H9 (cell line): ENCODE results near the gene INMT. TPM values are rescaled to one million over a fixed set of nuclear protein-coding genes. Genes with fewer than 3 reads are reported as not detected.

Experiments
- DNase-seq: peaks from one replicate; pipeline ENCODE4 v3.0.0-alpha.2; 2017
- H2AFZ ChIP-seq: one replicate; pipeline ENCODE4 v1.6.1; 2013; ENCODE audit warnings: mild to moderate bottlenecking, low read length, control low read depth, moderate library complexity
- H2AK5ac ChIP-seq: 2 replicates; pipeline ENCODE4 v1.6.1; 2013; ENCODE audit warnings: low read length, control low read depth, mixed read lengths; ENCODE audit not compliant: insufficient read length
- H2BK120ac ChIP-seq: one replicate; pipeline ENCODE4 v1.6.1; 2013; ENCODE audit warnings: low read depth, mild to moderate bottlenecking, low read length, control low read depth, inconsistent platforms; ENCODE audit not compliant: poor library complexity, severe bottlenecking
- H2BK12ac ChIP-seq: 2 replicates; pipeline ENCODE4 v1.6.1; 2013; ENCODE audit warnings: low read length, control low read depth, mixed read lengths, low read depth; ENCODE audit not compliant: insufficient read length
- H2BK15ac ChIP-seq: 2 replicates; pipeline ENCODE4 v1.6.1; 2013; ENCODE audit warnings: low read depth, low read length, control low read depth
- H2BK20ac ChIP-seq: one replicate; pipeline ENCODE4 v1.6.1; 2013; ENCODE audit warnings: low read depth, mild to moderate bottlenecking, low read length, control low read depth, inconsistent platforms; ENCODE audit not compliant: poor library complexity, severe bottlenecking
- H2BK5ac ChIP-seq: 2 replicates; pipeline ENCODE4 v1.6.1; 2013; ENCODE audit warnings: low read length, control low read depth, mixed read lengths; ENCODE audit not compliant: insufficient read length
- H3K14ac ChIP-seq: 2 replicates; pipeline ENCODE4 v1.6.1; 2013; ENCODE audit warnings: low read length, control low read depth; ENCODE audit not compliant: insufficient read depth
- H3K18ac ChIP-seq: 2 replicates; pipeline ENCODE4 v1.6.1; 2013; ENCODE audit warnings: low read depth, mild to moderate bottlenecking, mixed read lengths, low read length, control low read depth; ENCODE audit not compliant: insufficient read length
- H3K23ac ChIP-seq: 2 replicates; pipeline ENCODE4 v1.6.1; 2013; ENCODE audit warnings: low read length, control low read depth, mixed read lengths, low read depth; ENCODE audit not compliant: insufficient read length
- H3K23me2 ChIP-seq: 2 replicates; pipeline ENCODE4 v1.6.1; 2013; ENCODE audit warnings: low read depth, mild to moderate bottlenecking, mixed read lengths, low read length, control low read depth; ENCODE audit not compliant: insufficient read length, poor library complexity, severe bottlenecking
- H3K27ac ChIP-seq: 2 replicates; pipeline ENCODE4 v1.5.1; 2013; ENCODE audit warnings: low read length, control low read depth, mixed read lengths, low read depth; ENCODE audit not compliant: insufficient read length
- H3K27me3 ChIP-seq: 2 replicates; pipeline ENCODE4 v1.6.1; 2013; ENCODE audit warnings: low read length, control low read depth, inconsistent platforms; ENCODE audit not compliant: insufficient read depth
- H3K4ac ChIP-seq: 2 replicates; pipeline ENCODE4 v1.6.1; 2013; ENCODE audit warnings: low read depth, mild to moderate bottlenecking, control low read depth, inconsistent platforms, low read length, moderate library complexity
- H3K4me1 ChIP-seq: 2 replicates; pipeline ENCODE4 v1.6.1; 2013; ENCODE audit warnings: low read length, control low read depth, inconsistent platforms; ENCODE audit not compliant: insufficient read depth
- H3K4me2 ChIP-seq: 2 replicates; pipeline ENCODE4 v1.6.1; 2013; ENCODE audit warnings: low read length, control low read depth, mixed read lengths; ENCODE audit not compliant: insufficient read length, insufficient read depth
- H3K56ac ChIP-seq: 2 replicates; pipeline ENCODE4 v1.6.1; 2013; ENCODE audit warnings: low read depth, mild to moderate bottlenecking, mixed read lengths, low read length, control low read depth; ENCODE audit not compliant: insufficient read length
- H3K79me1 ChIP-seq: 2 replicates; pipeline ENCODE4 v1.6.1; 2013; ENCODE audit warnings: low read depth, mild to moderate bottlenecking, moderate library complexity, low read length, control low read depth, inconsistent platforms; ENCODE audit not compliant: insufficient read depth, poor library complexity, severe bottlenecking
- H3K79me2 ChIP-seq: 2 replicates; pipeline ENCODE4 v1.6.1; 2013; ENCODE audit warnings: low read length, control low read depth, inconsistent platforms; ENCODE audit not compliant: insufficient read depth
- H3K9ac ChIP-seq: 2 replicates; pipeline ENCODE4 v1.6.1; 2013; ENCODE audit warnings: low read length, control low read depth, mixed read lengths; ENCODE audit not compliant: insufficient read length; ENCODE audit errors: extremely low read depth
- H3K9me3 ChIP-seq: one replicate; pipeline ENCODE4 v1.6.1; 2013; ENCODE audit warnings: low read depth, low read length, inconsistent platforms; ENCODE audit not compliant: control insufficient read depth
- H3T11ph ChIP-seq: one replicate; pipeline ENCODE4 v1.6.1; 2013; ENCODE audit warnings: mild to moderate bottlenecking, low read length, control low read depth, inconsistent platforms
- H4K20me1 ChIP-seq: one replicate; pipeline ENCODE4 v1.6.1; 2013; ENCODE audit not compliant: control insufficient read depth, insufficient read length, insufficient read depth
- H4K5ac ChIP-seq: 2 replicates; pipeline ENCODE4 v1.6.1; 2013; ENCODE audit warnings: low read depth, mild to moderate bottlenecking, mixed read lengths, low read length, control low read depth; ENCODE audit not compliant: insufficient read length
- H4K8ac ChIP-seq: replicated peaks from 2 replicates; pipeline ENCODE4 v1.6.1; 2013; ENCODE audit warnings: low read length, control low read depth, mixed read lengths, low read depth; ENCODE audit not compliant: insufficient read length
- H4K91ac ChIP-seq: 2 replicates; pipeline ENCODE4 v1.6.1; 2013; ENCODE audit warnings: low read depth, mild to moderate bottlenecking, moderate library complexity, mixed read lengths, low read length, control low read depth; ENCODE audit not compliant: insufficient read length
- H3K27ac Mint-ChIP-seq, 3 experiments: 2 replicates in 2 of 3; 3 replicates in 1 of 3; pipeline ENCODE4 v1.8.0; 2020 to 2021; ENCODE audit warnings: mixed read lengths in 3 of 3, mild to moderate bottlenecking in 1 of 3, moderate library complexity in 1 of 3
- H3K27me3 Mint-ChIP-seq: 2 replicates; pipeline ENCODE4 v1.8.0; 2021; ENCODE audit warnings: low read depth, mild to moderate bottlenecking, moderate library complexity, mixed read lengths
- H3K36me3 Mint-ChIP-seq, 3 experiments: 2 replicates in 2 of 3; 3 replicates in 1 of 3; pipeline ENCODE4 v1.8.0; 2020 to 2021; ENCODE audit warnings: low read depth in 3 of 3, mixed read lengths in 3 of 3; ENCODE audit not compliant: insufficient read depth in 1 of 3
- H3K4me1 Mint-ChIP-seq, 2 experiments: 2 replicates each; pipeline ENCODE4 v1.8.0; 2020; ENCODE audit warnings: mixed read lengths in 2 of 2
- H3K4me3 Mint-ChIP-seq, 2 experiments: 2 replicates in 1 of 2; 3 replicates in 1 of 2; pipeline ENCODE4 v1.8.0; 2020 to 2021; ENCODE audit warnings: mild to moderate bottlenecking in 2 of 2, mixed read lengths in 2 of 2, moderate library complexity in 1 of 2
- H3K9me3 Mint-ChIP-seq, 2 experiments: 2 replicates in 1 of 2; 3 replicates in 1 of 2; pipeline ENCODE4 v1.8.0; 2020; ENCODE audit warnings: mild to moderate bottlenecking in 2 of 2, mixed read lengths in 2 of 2, moderate library complexity in 1 of 2
- CTCF ChIP-seq: fragments of 200-600 bp; sonication (generic); conservative IDR thresholded peaks from 3 replicates; pipeline ENCODE4 v1.8.0; 2021; ENCODE audit warnings: antibody characterized with exemption, mild to moderate bottlenecking
- WGBS: extraction: QIAGEN DNeasy Blood & Tissue Kit; methylation state at CpG from one replicate; pipeline ENCODE4 v1.1.7; 2013; ENCODE audit warnings: missing lambda C conversion rate, low lambda C conversion rate, mixed read lengths; ENCODE audit not compliant: insufficient read length; ENCODE audit errors: extremely low coverage; 5-methylcytosine and 5-hydroxymethylcytosine counted together
- total RNA-seq: library from RNA; stranded (reverse); gene quantifications from 2 replicates; pipeline ENCODE4 v1.2.1, GENCODE V29; 2021

INMT gene
- total RNA-seq, 1 experiment from 2014 or later: 0.70 TPM

- no peaks in the 10 kb centered on the region for H3K9me3 Mint-ChIP-seq
- Histone ChIP-seq H4K91ac (no peak overlapping the region), H3K18ac (no peak overlapping the region), H2BK15ac (no peak overlapping the region), H3T11ph (no peak overlapping the region), H3K23me2 (no peaks in the 10 kb centered on the region), H4K8ac (no peak overlapping the region), H3K27me3 (no peaks in the 10 kb centered on the region), H3K56ac (no peak overlapping the region), H2BK20ac (no peak overlapping the region), H3K79me1 (no peaks in the 10 kb centered on the region), H3K9me3 (no peaks in the 10 kb centered on the region), H2BK5ac (no peak overlapping the region), H2AFZ (no peak overlapping the region), H3K4ac (no peak overlapping the region), H3K14ac (no peak overlapping the region), H3K4me1 (no peaks in the 10 kb centered on the region), H2BK12ac (no peak overlapping the region), H3K9ac (no peak overlapping the region), H3K79me2 (no peaks in the 10 kb centered on the region), H3K23ac (no peak overlapping the region), H2BK120ac (no peak overlapping the region), H3K4me2 (no peak overlapping the region), H4K5ac (no peak overlapping the region), H2AK5ac (no peak overlapping the region), H3K27ac (no peak overlapping the region), H4K20me1 (no peaks in the 10 kb centered on the region)
- no peak overlapping the region for H3K4me3 Mint-ChIP-seq
- peak; percentile 72 for DNase-seq
- peaks cover 4 to 11% of the 10 kb centered on the region in 2 experiments for H3K4me1 Mint-ChIP-seq
- H3K27ac Mint-ChIP-seq: peak overlapping the region in 1 of 3 experiments; percentile 1; a peak in 2 of 7 replicates
- peaks cover 0 to 3% (median 0%) of the 10 kb centered on the region in 3 experiments; a peak in 2 of 7 replicates for H3K36me3 Mint-ChIP-seq
- H3K27me3 Mint-ChIP-seq: no peaks in the 10 kb centered on the region
- WGBS: no CpG with 5 or more reads among the region's 10 CpGs
- peak; percentile 56 for TF ChIP-seq CTCF
Observed at GRCh38 chr7:30791114-30791513, 39.2 kb downstream of the INMT start.
